Karpas-422 (cell line): ENCODE data around the gene NANOS2. TPM values are rescaled to one million over a fixed set of nuclear protein-coding genes. Genes with fewer than 3 reads are reported as not detected.

Experiments used
- DNase-seq: peaks from one replicate; pipeline ENCODE4 v3.0.0-alpha.2; 2015
- H2AFZ ChIP-seq: fragments of 200-600 bp; sonication (generic); 2 replicates; pipeline ENCODE4 v1.6.1; 2014; ENCODE audit warnings: antibody characterized with exemption, low read length, mixed read lengths
- H3K27ac ChIP-seq: fragments of 200-600 bp; sonication (generic); 2 replicates; pipeline ENCODE4 v1.5.1; 2014; ENCODE audit warnings: mild to moderate bottlenecking, low read length, moderate library complexity
- H3K27me3 ChIP-seq: fragments of 200-600 bp; sonication (generic); 2 replicates; pipeline ENCODE4 v1.6.1; 2014; ENCODE audit warnings: low read length, mixed read lengths
- H3K36me3 ChIP-seq: fragments of 200-600 bp; sonication (generic); 2 replicates; pipeline ENCODE4 v1.6.1; 2014; ENCODE audit warnings: low read length, mixed read lengths; ENCODE audit not compliant: insufficient read depth
- H3K4me1 ChIP-seq: fragments of 200-600 bp; sonication (generic); 2 replicates; pipeline ENCODE4 v1.6.1; 2014; ENCODE audit warnings: mild to moderate bottlenecking, low read length, mixed read lengths
- H3K4me2 ChIP-seq: fragments of 200-600 bp; sonication (generic); 2 replicates; pipeline ENCODE4 v1.6.1; 2014; ENCODE audit warnings: low read length, low read depth, mild to moderate bottlenecking; ENCODE audit not compliant: poor library complexity, severe bottlenecking
- H3K4me3 ChIP-seq: fragments of 200-600 bp; sonication (generic); 2 replicates; pipeline ENCODE4 v1.5.1; 2014; ENCODE audit warnings: mild to moderate bottlenecking, antibody characterized with exemption, low read length, mixed read lengths
- H3K79me2 ChIP-seq: fragments of 200-600 bp; sonication (generic); 2 replicates; pipeline ENCODE4 v1.6.1; 2014; ENCODE audit warnings: mild to moderate bottlenecking, low read length, mixed read lengths
- H3K9ac ChIP-seq: fragments of 200-600 bp; sonication (generic); 2 replicates; pipeline ENCODE4 v1.6.0; 2014; ENCODE audit warnings: low read length
- H3K9me2 ChIP-seq: fragments of 200-600 bp; sonication (generic), shearing (Covaris generic); replicated peaks from 2 replicates; pipeline ENCODE4 v1.6.0; 2014; ENCODE audit warnings: mild to moderate bottlenecking, low read length, moderate library complexity; ENCODE audit not compliant: insufficient read depth
- H3K9me3 ChIP-seq: fragments of 300-700, 200-600 bp; sonication (generic); 2 replicates; pipeline ENCODE4 v1.6.1; 2014; ENCODE audit warnings: low read length, mixed read lengths
- H4K20me1 ChIP-seq: fragments of 200-600 bp; sonication (generic); 2 replicates; pipeline ENCODE4 v1.6.1; 2014; ENCODE audit warnings: mild to moderate bottlenecking, antibody characterized with exemption, low read length, low read depth; ENCODE audit not compliant: insufficient read depth
- total RNA-seq: library from RNA; depleted of rRNA; stranded (reverse); fragments of >200 nt; shearing (Covaris generic); gene quantifications from 2 replicates; pipeline ENCODE4 v1.2.3, GENCODE V29; 2014; ENCODE audit warnings: low replicate concordance

Gene NANOS2
- total RNA-seq, 1 experiment from 2014 or later = not detected

DNA sequence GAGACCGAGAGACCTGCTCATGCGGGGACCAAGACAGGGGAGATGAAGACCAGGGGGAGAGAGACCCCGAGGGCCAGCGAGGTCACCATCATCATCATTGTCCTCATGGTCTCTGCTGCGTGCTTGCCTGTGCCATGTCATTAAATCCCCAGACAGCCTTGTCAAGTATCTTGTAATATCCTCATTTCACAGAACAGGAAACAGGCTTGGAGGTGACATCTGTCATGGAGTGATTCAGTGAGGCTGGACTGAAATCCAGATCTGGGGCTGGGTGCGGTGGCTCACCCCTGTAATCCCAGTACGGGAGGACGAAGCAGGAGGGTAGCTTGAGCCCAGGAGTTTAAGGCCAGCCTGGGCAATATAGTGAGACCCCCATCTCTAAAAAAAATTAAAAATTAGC lies 5.9 kb upstream of the NANOS2 start:
- H3K9me3 ChIP-seq = no peaks in the 10 kb centered on the region
- no peak overlapping the region for H3K4me2 ChIP-seq
- no peaks in the 10 kb centered on the region for H3K27me3 ChIP-seq
- H4K20me1 ChIP-seq = no peaks in the 10 kb centered on the region
- DNase-seq = no peak
- H3K36me3 ChIP-seq = no peaks in the 10 kb centered on the region
- H2AFZ ChIP-seq = no peak overlapping the region
- no peak overlapping the region for H3K27ac ChIP-seq
- H3K79me2 ChIP-seq = no peaks in the 10 kb centered on the region
- H3K4me3 ChIP-seq = no peak overlapping the region
- no peak overlapping the region for H3K9ac ChIP-seq
- H3K9me2 ChIP-seq = no peaks in the 10 kb centered on the region
- no peaks in the 10 kb centered on the region for H3K4me1 ChIP-seq

DNA sequence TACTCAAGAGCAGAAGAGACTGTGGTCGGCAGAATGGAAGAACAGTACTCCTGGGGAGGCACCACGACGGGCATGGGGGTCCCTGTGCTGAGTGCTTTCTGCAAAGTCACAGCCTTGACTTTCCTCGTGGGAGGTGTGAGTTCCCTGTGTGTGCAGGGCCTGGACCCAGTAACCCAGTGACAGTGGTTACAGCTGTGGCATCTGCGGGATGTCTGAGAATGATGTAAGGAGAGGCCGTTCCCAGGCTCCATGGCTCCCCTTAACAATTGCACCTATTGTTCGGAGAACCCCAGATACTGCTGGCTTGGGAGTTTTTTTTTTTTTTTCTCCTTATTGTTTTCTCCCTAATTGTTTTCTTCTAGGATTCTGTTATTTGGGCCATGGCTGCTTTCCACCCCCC lies 5.1 kb upstream of the NANOS2 start:
- Histone ChIP-seq H3K4me2 (no peak overlapping the region), H3K27ac (no peak overlapping the region), H3K79me2 (no peaks in the 10 kb centered on the region), H3K9me3 (no peaks in the 10 kb centered on the region), H3K27me3 (no peaks in the 10 kb centered on the region), H3K4me3 (no peak overlapping the region), H3K36me3 (no peaks in the 10 kb centered on the region), H2AFZ (no peak overlapping the region), H4K20me1 (no peaks in the 10 kb centered on the region), H3K9ac (no peak overlapping the region), H3K9me2 (no peaks in the 10 kb centered on the region), H3K4me1 (no peaks in the 10 kb centered on the region)
- no peak for DNase-seq

DNA sequence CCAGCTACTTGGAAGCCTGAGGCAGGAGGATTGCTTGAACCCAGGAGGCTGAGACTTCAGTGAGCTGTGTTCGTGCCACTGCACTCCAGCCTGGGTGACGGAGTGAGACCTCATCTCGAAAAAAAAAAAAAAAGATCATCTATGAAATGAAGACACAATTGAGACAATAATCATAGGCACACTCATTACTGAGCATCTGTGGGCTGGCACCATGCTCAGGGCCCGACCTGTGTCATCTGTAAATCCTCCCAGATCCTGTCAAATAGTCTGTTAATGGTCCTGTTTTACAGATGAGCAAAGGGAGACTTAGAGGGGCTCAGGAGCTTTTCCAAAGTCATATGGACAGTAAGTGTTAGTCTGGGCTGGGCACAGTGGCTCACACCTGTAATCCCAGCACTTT lies 4.1 kb upstream of the NANOS2 start:
- Histone ChIP-seq H3K4me3 (no peak overlapping the region), H3K27me3 (no peaks in the 10 kb centered on the region), H3K79me2 (no peaks in the 10 kb centered on the region), H3K27ac (no peak overlapping the region), H3K4me2 (no peak overlapping the region), H3K9me3 (no peaks in the 10 kb centered on the region), H4K20me1 (no peaks in the 10 kb centered on the region), H3K36me3 (no peaks in the 10 kb centered on the region), H3K4me1 (no peaks in the 10 kb centered on the region), H3K9me2 (no peaks in the 10 kb centered on the region), H3K9ac (no peak overlapping the region), H2AFZ (no peak overlapping the region)
- DNase-seq = no peak

- H3K36me3 ChIP-seq = no peaks in the 10 kb centered on the region
- no peaks in the 10 kb centered on the region for H3K4me1 ChIP-seq
- no peaks in the 10 kb centered on the region for H4K20me1 ChIP-seq
- H3K9ac ChIP-seq = no peak overlapping the region
- H3K27ac ChIP-seq = no peak overlapping the region
- no peaks in the 10 kb centered on the region for H3K9me2 ChIP-seq
- H3K4me3 ChIP-seq = no peak overlapping the region
- H3K4me2 ChIP-seq = no peak overlapping the region
- no peak overlapping the region for H2AFZ ChIP-seq
- no peaks in the 10 kb centered on the region for H3K9me3 ChIP-seq
- no peaks in the 10 kb centered on the region for H3K79me2 ChIP-seq
- no peak for DNase-seq
- H3K27me3 ChIP-seq = no peaks in the 10 kb centered on the region
These were observed 3.0 kb upstream of the NANOS2 start for GRCh38 chr19:45917421-45918091.

DNA sequence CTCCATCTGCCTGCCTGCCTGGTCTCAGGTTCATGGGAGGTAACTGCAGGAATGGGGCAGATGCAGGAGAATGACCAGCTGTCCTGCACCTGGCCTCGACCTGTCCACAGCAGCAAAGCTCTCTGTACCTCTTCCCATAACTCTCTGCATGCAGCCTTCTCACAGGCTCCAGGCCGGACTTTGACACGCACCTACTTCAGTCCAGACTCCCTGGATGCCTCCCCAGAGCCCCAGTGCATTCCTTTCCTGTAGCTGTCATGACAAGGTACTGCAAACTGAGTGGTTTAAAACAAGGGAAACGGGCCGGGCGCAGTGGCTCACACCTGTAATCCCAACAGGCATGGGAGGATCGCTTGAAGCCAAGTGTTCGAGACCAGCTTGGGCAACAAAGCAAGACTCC lies 3.3 kb downstream of the NANOS2 start:
- H2AFZ ChIP-seq = no peak overlapping the region
- H4K20me1 ChIP-seq = no peaks in the 10 kb centered on the region
- H3K36me3 ChIP-seq = no peaks in the 10 kb centered on the region
- no peak for DNase-seq
- H3K9me3 ChIP-seq = no peaks in the 10 kb centered on the region
- no peaks in the 10 kb centered on the region for H3K4me1 ChIP-seq
- H3K4me3 ChIP-seq = no peak overlapping the region
- no peak overlapping the region for H3K27ac ChIP-seq
- no peaks in the 10 kb centered on the region for H3K9me2 ChIP-seq
- no peaks in the 10 kb centered on the region for H3K79me2 ChIP-seq
- H3K27me3 ChIP-seq = no peaks in the 10 kb centered on the region
- H3K4me2 ChIP-seq = no peak overlapping the region
- H3K9ac ChIP-seq = no peak overlapping the region

DNA sequence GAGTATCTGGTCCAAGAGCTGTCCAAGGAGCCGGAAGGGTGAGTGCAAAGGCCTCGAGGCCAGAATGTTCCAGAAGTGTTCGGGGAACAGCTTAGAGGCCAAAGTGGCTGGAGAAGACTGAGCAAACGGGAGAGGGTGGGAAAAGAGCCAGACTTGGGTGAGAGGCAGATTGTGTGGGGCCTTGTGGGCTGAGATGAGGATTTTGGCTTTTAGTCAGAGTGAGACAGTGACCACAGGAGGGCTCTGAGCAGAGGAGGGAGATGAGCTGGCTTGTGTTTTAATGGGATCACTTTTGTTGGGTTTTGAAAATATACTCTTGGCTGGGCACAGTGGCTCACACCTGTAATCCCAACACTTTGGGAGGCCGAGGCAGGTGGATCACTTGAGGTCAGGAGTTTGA lies 5.6 kb downstream of the NANOS2 start:
- Histone ChIP-seq H3K27me3 (no peaks in the 10 kb centered on the region), H3K4me1 (no peaks in the 10 kb centered on the region), H4K20me1 (no peaks in the 10 kb centered on the region), H3K27ac (no peak overlapping the region), H3K9me3 (no peaks in the 10 kb centered on the region), H3K36me3 (no peaks in the 10 kb centered on the region), H3K9ac (no peak overlapping the region), H2AFZ (no peak overlapping the region), H3K4me3 (no peak overlapping the region), H3K79me2 (no peaks in the 10 kb centered on the region), H3K9me2 (no peaks in the 10 kb centered on the region), H3K4me2 (no peak overlapping the region)
- no peak for DNase-seq

DNA sequence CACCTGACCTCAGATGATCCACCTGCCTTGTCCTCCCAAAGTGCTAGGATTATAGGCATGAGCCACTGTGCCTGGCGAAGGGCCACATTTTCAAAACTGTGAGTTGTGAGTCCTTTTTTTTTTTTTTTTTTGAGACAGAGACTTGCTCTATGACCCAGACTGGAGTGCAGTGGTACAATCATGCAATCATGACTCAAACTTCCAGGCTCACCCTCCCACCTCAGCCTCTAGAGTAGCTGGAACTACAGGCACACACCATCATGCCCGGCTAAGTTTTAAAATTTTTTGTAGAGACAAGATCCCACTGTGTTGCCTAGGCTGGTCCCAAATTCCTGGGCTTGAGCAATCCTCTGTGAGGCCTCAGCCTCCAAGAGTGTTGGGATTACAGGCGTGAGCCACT lies 8.4 kb downstream of the NANOS2 start:
- H3K9ac ChIP-seq = no peak overlapping the region
- H3K36me3 ChIP-seq = no peaks in the 10 kb centered on the region
- no peak overlapping the region for H3K27ac ChIP-seq
- no peaks in the 10 kb centered on the region for H4K20me1 ChIP-seq
- H2AFZ ChIP-seq = no peak overlapping the region
- DNase-seq = no peak
- no peaks in the 10 kb centered on the region for H3K27me3 ChIP-seq
- no peaks in the 10 kb centered on the region for H3K9me2 ChIP-seq
- H3K4me1 ChIP-seq = peaks cover 11% of the 10 kb centered on the region
- H3K79me2 ChIP-seq = peaks cover 10% of the 10 kb centered on the region
- H3K9me3 ChIP-seq = no peaks in the 10 kb centered on the region
- no peak overlapping the region for H3K4me3 ChIP-seq
- no peak overlapping the region for H3K4me2 ChIP-seq

DNA sequence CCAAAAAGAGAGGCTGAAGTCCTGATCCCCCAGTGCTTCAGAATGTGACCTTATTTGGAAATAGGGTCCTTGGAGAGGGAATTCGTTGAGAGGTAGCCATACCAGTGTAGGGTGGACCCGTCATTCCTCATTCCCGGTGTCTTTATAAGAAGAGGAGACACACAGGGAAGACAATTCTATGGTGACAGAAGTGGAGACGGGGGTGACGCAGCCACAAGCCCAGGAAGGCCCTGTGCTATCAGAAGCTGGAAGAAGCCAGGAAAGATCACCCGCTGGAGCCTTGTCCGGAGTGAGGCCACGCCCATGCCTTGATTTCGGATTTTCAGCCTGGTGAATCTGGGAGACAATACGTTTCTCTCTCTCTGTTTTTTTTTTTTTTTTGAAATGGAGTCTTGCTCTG lies 9.6 kb downstream of the NANOS2 start:
- peaks cover 20% of the 10 kb centered on the region for H3K4me1 ChIP-seq
- no peak overlapping the region for H3K9ac ChIP-seq
- H3K27ac ChIP-seq = no peak overlapping the region
- H3K4me3 ChIP-seq = no peak overlapping the region
- H3K9me2 ChIP-seq = no peaks in the 10 kb centered on the region
- no peaks in the 10 kb centered on the region for H3K27me3 ChIP-seq
- no peak overlapping the region for H2AFZ ChIP-seq
- no peak overlapping the region for H3K4me2 ChIP-seq
- H3K79me2 ChIP-seq = peaks cover 22% of the 10 kb centered on the region
- no peaks in the 10 kb centered on the region for H3K9me3 ChIP-seq
- no peak for DNase-seq
- 0 out of 2 replicates have a peak, but pooled peaks cover 1% of the 10 kb centered on the region for H3K36me3 ChIP-seq
- H4K20me1 ChIP-seq = no peaks in the 10 kb centered on the region
